ENCODE data around the gene DYNLT2.

Gene DYNLT2

DNA sequence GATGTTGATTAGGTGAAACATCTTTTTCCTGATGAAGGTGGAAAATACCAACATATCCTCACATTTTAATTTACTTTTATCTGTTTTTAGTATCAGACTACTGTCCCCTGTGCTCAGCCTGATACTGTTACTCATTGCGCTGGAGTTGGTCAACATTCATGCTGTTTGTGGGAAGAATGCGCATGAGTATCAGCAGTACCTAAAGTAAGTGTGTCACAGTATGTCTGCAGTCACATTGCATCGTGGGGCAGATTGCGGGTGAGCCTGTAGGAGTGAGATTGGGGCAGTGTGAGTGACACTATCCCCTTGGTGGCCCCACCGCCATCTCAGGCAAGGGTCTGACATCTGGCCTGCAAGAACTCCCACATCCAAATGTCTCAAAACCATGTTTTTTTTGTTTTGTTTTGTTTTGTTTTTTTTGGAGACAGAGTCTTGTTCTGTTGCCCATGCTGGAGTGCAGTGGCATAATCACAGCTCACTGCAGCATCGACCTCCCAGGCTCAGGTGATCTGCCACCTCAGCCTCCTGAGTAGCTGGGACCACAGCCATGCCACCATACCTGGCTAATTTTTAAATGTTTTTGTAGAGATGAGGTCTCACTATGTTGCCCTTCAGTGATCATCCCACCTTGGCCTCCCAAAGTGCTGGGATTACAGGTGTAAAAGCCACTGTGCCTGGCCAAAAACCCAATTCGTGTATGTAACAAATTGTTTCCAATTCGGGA is 27.9 kb upstream of the DYNLT2 start:
- TF ChIP-seq, protein P1, sequence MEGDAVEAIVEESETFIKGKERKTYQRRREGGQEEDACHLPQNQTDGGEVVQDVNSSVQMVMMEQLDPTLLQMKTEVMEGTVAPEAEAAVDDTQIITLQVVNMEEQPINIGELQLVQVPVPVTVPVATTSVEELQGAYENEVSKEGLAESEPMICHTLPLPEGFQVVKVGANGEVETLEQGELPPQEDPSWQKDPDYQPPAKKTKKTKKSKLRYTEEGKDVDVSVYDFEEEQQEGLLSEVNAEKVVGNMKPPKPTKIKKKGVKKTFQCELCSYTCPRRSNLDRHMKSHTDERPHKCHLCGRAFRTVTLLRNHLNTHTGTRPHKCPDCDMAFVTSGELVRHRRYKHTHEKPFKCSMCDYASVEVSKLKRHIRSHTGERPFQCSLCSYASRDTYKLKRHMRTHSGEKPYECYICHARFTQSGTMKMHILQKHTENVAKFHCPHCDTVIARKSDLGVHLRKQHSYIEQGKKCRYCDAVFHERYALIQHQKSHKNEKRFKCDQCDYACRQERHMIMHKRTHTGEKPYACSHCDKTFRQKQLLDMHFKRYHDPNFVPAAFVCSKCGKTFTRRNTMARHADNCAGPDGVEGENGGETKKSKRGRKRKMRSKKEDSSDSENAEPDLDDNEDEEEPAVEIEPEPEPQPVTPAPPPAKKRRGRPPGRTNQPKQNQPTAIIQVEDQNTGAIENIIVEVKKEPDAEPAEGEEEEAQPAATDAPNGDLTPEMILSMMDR (IDR thresholded peaks at IDR 0.05; ENCODE audit: control extremely low read depth, extremely low read depth, low read depth, missing control alignments), result no peak
- ChIA-PET CTCF (interaction anchor here (0.9 to 1.2 kb wide), 2 partner anchors 10 to 24 kb away, joined by 3 to 8 read pairs; no protein-coding TSS in a partner anchor), POLR2A (no interaction called here)
- DNase-seq (ENCODE audit: extremely low spot score), result no peak

DNA sequence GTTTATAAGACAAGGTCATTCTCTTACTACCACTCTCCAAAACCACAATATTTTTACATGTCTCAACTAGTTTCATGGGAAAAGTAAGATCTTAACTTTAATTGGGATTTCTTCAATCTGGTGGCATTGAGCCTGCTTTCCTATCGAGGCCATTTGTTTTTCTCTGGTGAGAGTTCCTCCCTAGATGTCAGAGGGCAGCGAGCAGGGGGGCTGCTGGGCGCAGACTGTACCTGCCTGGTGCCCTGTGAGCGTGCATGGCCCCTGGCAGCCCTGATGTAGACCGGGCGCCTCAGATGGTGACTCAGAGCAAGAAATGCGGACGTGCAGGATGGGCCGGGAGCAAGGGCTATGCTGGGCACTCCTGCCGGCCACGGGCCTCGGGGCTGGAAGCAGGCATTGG is 27.3 kb upstream of the DYNLT2 start:
- ChIA-PET POLR2A (no interaction called here), CTCF (no interaction called here)
- TF ChIP-seq, protein P1 (IDR thresholded peaks at IDR 0.05; ENCODE audit: control extremely low read depth, extremely low read depth, low read depth, missing control alignments), result no peak
- DNase-seq (ENCODE audit: extremely low spot score), result no peak

DNA sequence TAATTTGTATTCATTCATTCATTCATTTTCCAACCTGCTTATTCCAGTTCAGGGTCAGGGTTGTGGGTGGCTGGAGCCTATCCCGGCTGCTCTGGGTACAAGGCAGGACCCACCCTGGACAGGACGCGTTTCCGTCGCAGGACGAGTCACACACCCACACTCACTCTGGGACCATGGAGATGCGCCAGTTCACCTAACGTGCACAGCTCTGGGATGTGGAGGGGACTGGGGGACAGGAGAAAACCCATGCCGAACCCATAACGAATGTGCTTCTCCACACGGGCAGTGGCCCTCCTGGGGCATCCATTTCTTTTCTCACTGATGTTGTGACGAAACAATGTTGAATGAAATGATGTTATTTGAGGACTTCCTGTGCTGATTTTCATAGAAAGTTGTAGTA is 26.5 kb upstream of the DYNLT2 start:
- no peak for DNase-seq (ENCODE audit: extremely low spot score)
- CTCF ChIA-PET, result interaction anchor here (2.3 kb wide), 1 partner anchor 12 kb away, joined by 7 read pairs; no protein-coding TSS in a partner anchor
- TF ChIP-seq, protein P1 (IDR thresholded peaks at IDR 0.05; ENCODE audit: control extremely low read depth, extremely low read depth, low read depth, missing control alignments), result no peak
- POLR2A ChIA-PET, result no interaction called here

DNA sequence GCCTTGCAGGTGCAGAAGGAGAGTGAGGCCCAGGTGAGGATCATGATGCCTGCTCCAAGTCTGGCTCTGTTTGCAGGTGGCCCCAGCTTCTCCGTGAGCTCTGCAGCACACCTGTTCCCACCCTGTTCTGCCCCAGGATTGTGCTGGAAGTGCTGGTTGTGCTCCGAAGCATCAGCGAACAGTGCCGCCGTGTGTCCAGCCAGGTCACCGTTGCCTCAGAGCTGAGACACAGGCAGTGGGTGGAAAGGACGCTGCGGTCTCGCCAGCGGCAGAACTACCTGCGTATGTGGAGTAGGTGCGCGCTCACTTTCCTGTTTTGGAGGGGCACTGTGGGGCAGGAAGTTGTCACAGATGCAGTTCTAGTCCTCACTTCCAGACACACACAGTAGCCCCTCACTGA is 25.0 kb upstream of the DYNLT2 start:
- ChIA-PET POLR2A (no interaction called here), CTCF (interaction anchor here (1.7 to 2.7 kb wide), 4 partner anchors 10 to 55 kb away, joined by 4 to 7 read pairs (median 5); no protein-coding TSS in a partner anchor)
- DNase-seq (ENCODE audit: extremely low spot score), result no peak
- TF ChIP-seq, protein P1 (IDR thresholded peaks at IDR 0.05; ENCODE audit: control extremely low read depth, extremely low read depth, low read depth, missing control alignments), result no peak

DNA sequence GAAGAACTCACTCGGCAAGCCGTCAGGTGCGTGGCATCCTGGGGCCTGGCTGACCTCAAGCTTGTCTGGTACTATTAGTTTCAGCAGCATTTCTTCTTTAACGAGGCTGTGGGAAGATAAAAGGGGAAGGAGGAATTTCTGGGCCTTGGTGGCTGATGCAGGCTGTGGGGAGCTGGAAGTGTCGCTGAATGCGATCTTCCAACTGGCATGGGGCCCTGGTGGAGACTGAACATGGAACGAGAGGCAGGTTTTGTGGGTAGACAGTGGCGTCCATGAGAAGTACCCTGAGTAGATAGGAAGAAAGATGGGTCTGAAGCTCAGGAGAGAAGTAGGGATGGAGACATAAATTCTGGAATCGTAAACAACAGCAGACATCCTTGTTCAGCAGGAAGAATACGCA is 23.9 kb upstream of the DYNLT2 start:
- CTCF ChIA-PET, result interaction anchor here (2.7 to 4.6 kb wide), 2 partner anchors 15 to 56 kb away, joined by 5 to 18 read pairs; no protein-coding TSS in a partner anchor
- POLR2A ChIA-PET, result no interaction called here
- no peak for DNase-seq (ENCODE audit: extremely low spot score)
- TF ChIP-seq, protein P1 (IDR thresholded peaks at IDR 0.05; ENCODE audit: control extremely low read depth, extremely low read depth, low read depth, missing control alignments), result no peak

DNA sequence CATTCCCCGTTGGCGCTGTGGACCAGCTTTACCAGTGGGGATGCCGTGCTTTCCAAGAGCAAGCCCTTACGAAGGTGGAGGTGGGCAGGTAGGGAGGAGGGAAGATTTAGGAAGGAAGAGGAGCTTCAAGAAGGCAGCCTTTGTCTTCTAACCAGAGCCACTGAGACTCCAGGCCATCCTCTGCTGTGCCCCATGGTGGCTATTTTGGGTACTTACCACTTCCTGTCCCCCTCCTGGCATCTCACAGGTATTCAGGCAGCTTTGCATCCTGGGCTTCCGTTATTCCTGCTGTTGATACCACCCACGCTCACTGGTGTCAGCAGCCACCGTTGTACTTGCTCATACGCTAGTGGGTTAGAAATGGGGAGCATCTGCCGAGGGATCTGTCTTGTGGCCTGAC is 23.0 kb upstream of the DYNLT2 start:
- no peak for DNase-seq (ENCODE audit: extremely low spot score)
- TF ChIP-seq, protein P1 (IDR thresholded peaks at IDR 0.05; ENCODE audit: control extremely low read depth, extremely low read depth, low read depth, missing control alignments), result no peak
- POLR2A ChIA-PET, result no interaction called here
- CTCF ChIA-PET, result interaction anchor here (1.1 to 4.6 kb wide), 6 partner anchors 9 to 756 kb away, joined by 3 to 18 read pairs (median 4); no protein-coding TSS in a partner anchor
